Endodermal cell (in vitro differentiated cells): ENCODE results near the gene ITGA8. TPM values are rescaled to one million over a fixed set of nuclear protein-coding genes. Genes with fewer than 3 reads are reported as not detected.
A peak's percentile ranks its signal among the peaks of the same experiment; 100 is the strongest.

Source experiments
- DNase-seq: peaks from one replicate; pipeline ENCODE4 v3.0.0-alpha.2; 2017
- H3K27ac ChIP-seq: 2 replicates; pipeline ENCODE4 v1.5.1; 2013; ENCODE audit warnings: mild to moderate bottlenecking, low read depth, low read length, moderate library complexity
- H3K27me3 ChIP-seq: 2 replicates; pipeline ENCODE4 v1.6.1; 2013; ENCODE audit warnings: mild to moderate bottlenecking, low read length, moderate library complexity; ENCODE audit not compliant: insufficient read depth, control insufficient read depth, poor library complexity, severe bottlenecking
- H3K36me3 ChIP-seq: 2 replicates; pipeline ENCODE4 v1.7.0; 2013; ENCODE audit warnings: mild to moderate bottlenecking, low read length, moderate library complexity; ENCODE audit not compliant: control insufficient read depth, insufficient read depth
- H3K4me1 ChIP-seq: one replicate; pipeline ENCODE4 v1.7.0; 2013; ENCODE audit warnings: low read length; ENCODE audit not compliant: control insufficient read depth, insufficient read depth
- H3K4me3 ChIP-seq: 2 replicates; pipeline ENCODE4 v1.5.1; 2013; ENCODE audit warnings: mild to moderate bottlenecking, low read length, moderate library complexity
- H3K9ac ChIP-seq: 2 replicates; pipeline ENCODE4 v1.6.1; 2013; ENCODE audit warnings: mild to moderate bottlenecking, low read length, moderate library complexity; ENCODE audit not compliant: poor library complexity, severe bottlenecking; ENCODE audit errors: extremely low read depth
- H3K9me3 ChIP-seq: 2 replicates; pipeline ENCODE4 v1.6.1; 2013; ENCODE audit warnings: mild to moderate bottlenecking, low read length, moderate library complexity; ENCODE audit not compliant: control insufficient read depth
- H3K27ac Mint-ChIP-seq: 2 replicates; pipeline ENCODE4 v1.8.0; 2020; ENCODE audit warnings: mixed read lengths
- H3K27me3 Mint-ChIP-seq: 2 replicates; pipeline ENCODE4 v1.8.0; 2021; ENCODE audit warnings: mild to moderate bottlenecking, mixed read lengths; ENCODE audit not compliant: insufficient read depth
- H3K36me3 Mint-ChIP-seq: 2 replicates; pipeline ENCODE4 v1.8.0; 2020; ENCODE audit warnings: low read depth, mixed read lengths
- H3K4me1 Mint-ChIP-seq: 2 replicates; pipeline ENCODE4 v1.8.0; 2020; ENCODE audit warnings: mixed read lengths
- H3K4me3 Mint-ChIP-seq: 2 replicates; pipeline ENCODE4 v1.8.0; 2020; ENCODE audit warnings: mild to moderate bottlenecking, moderate library complexity, mixed read lengths
- H3K9me3 Mint-ChIP-seq: 2 replicates; pipeline ENCODE4 v1.8.0; 2020; ENCODE audit warnings: mild to moderate bottlenecking, mixed read lengths
- WGBS, 2 experiments: methylation state at CpG; one replicate each; pipeline versions ENCODE4 v1.1.5 to v1.1.7; 2013; ENCODE audit warnings: missing lambda C conversion rate in 2 of 2, mixed read lengths in 1 of 2; ENCODE audit not compliant: insufficient coverage in 1 of 2, insufficient read length in 1 of 2; 5-methylcytosine and 5-hydroxymethylcytosine counted together
- total RNA-seq, 2 donors: library from RNA; stranded (reverse); fragmentation: NEBNext Ultra II Directional in 1 of 2; extraction: Animal tissue kit (Norgen Biotek cat#: 25700) in 1 of 2; gene quantifications; 2 replicates in 1 of 2; 3 replicates in 1 of 2; pipeline ENCODE4 v1.2.1, GENCODE V29; 2021
- TF ChIP-seq, protein P1 (sequence below): fragments of 200-600 bp; sonication (generic); conservative IDR thresholded peaks from 2 replicates; pipeline ENCODE4 v1.5.0; 2021; ENCODE audit warnings: antibody characterized with exemption, mild to moderate bottlenecking

ITGA8 gene
- total RNA-seq, 2 donors from 2014 or later: 0.24 to 0.40 TPM

DNA sequence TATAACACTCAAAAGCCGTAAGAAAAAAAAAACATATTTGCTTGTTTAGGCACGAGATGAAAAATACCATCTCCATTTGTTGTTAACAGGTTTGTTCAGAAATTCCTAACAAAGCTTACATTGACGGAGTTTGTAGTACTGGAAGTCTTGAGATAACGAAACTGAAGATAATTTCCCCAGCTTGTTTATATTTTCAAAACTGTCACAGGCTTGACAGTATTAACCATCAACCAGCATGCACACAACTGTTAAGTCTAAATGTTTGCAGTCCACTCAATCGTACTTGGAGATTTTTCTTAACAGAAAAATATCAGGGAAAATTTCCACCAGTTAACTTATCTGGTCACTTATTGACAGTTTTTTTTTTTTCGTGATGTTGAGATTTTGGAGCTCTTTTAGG lies 68.5 kb downstream of the ITGA8 start:
- H3K9me3 ChIP-seq: no peaks in the 10 kb centered on the region
- no peaks in the 10 kb centered on the region for H3K27me3 ChIP-seq
- Mint-ChIP-seq H3K4me1 (peaks cover 7% of the 10 kb centered on the region), H3K36me3 (no peaks in the 10 kb centered on the region), H3K27ac (peak overlapping the region; percentile 53), H3K27me3 (no peaks in the 10 kb centered on the region), H3K4me3 (no peak overlapping the region), H3K9me3 (no peaks in the 10 kb centered on the region)
- no peak overlapping the region for H3K9ac ChIP-seq
- no peak for DNase-seq
- no peaks in the 10 kb centered on the region for H3K4me1 ChIP-seq
- TF ChIP-seq, protein P1, sequence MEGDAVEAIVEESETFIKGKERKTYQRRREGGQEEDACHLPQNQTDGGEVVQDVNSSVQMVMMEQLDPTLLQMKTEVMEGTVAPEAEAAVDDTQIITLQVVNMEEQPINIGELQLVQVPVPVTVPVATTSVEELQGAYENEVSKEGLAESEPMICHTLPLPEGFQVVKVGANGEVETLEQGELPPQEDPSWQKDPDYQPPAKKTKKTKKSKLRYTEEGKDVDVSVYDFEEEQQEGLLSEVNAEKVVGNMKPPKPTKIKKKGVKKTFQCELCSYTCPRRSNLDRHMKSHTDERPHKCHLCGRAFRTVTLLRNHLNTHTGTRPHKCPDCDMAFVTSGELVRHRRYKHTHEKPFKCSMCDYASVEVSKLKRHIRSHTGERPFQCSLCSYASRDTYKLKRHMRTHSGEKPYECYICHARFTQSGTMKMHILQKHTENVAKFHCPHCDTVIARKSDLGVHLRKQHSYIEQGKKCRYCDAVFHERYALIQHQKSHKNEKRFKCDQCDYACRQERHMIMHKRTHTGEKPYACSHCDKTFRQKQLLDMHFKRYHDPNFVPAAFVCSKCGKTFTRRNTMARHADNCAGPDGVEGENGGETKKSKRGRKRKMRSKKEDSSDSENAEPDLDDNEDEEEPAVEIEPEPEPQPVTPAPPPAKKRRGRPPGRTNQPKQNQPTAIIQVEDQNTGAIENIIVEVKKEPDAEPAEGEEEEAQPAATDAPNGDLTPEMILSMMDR: no peak
- WGBS, 2 experiments: 88 to 97% methylated on average over 5 to 6 of the region's 6 CpGs
- H3K4me3 ChIP-seq: no peak overlapping the region
- no peak overlapping the region for H3K27ac ChIP-seq
- H3K36me3 ChIP-seq: no peaks in the 10 kb centered on the region

DNA sequence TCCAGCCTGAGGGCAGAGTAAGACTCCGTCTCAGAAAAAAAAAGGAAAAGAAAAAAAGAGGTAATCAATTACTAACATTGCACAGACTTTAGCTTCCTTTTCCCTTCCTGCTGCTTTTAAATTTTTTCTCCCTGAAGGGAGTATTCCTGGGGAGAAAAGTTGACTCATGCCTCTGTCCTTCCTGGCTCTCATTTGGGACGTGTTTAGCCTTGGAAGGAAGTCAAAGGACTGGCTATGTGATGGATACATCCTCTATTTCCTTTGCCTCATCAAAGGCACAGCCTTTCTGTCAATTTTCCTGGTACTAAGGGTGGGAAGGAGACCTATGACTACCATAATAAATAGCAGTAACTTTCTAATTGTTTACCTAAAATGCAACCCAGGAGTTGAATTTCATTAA lies 77.6 kb downstream of the ITGA8 start:
- Histone ChIP-seq H3K27ac (no peak overlapping the region), H3K4me1 (peaks cover 3% of the 10 kb centered on the region), H3K36me3 (no peaks in the 10 kb centered on the region), H3K9me3 (no peaks in the 10 kb centered on the region), H3K27me3 (peaks cover 19% of the 10 kb centered on the region), H3K4me3 (no peak overlapping the region), H3K9ac (no peak overlapping the region)
- H3K9me3 Mint-ChIP-seq: no peaks in the 10 kb centered on the region
- no peak for DNase-seq
- TF ChIP-seq, protein P1: no peak
- H3K27ac Mint-ChIP-seq: no peak overlapping the region
- H3K4me1 Mint-ChIP-seq: peaks cover 8% of the 10 kb centered on the region
- 67 to 75% methylated on average over 1 to 2 of the region's 2 CpGs for WGBS, 2 experiments
- H3K36me3 Mint-ChIP-seq: no peaks in the 10 kb centered on the region
- H3K27me3 Mint-ChIP-seq: no peaks in the 10 kb centered on the region
- H3K4me3 Mint-ChIP-seq: no peak overlapping the region

DNA sequence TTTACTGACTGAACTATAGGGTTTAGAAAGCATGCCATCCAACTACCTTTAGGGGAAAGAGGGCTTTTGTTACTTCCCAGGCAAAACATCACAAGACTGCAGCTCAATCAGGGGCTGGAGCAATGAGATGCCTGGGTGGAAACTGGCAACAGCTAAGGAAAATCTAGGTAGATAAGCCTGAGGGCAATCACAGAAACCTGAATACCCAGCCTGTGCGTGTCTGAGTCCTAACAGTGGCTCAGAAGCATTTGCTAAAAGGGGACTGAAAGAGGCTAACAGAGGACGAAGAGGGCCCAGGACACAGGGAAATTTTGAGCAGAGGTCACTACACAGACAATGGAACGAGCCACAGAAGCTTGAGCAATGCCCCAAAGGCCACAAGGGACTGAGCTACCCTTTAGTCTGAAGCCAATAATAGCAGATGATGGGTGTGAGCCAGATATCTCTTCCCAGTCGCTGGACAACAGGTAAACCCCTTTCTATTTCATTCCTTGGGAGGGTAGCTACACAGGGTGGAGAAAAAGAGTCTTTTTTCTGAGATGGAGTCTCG lies 79.1 kb downstream of the ITGA8 start:
- H3K4me3 ChIP-seq: no peak overlapping the region
- H3K4me1 Mint-ChIP-seq: peaks cover 14% of the 10 kb centered on the region
- no peak overlapping the region for H3K4me3 Mint-ChIP-seq
- H3K9me3 Mint-ChIP-seq: no peaks in the 10 kb centered on the region
- no peaks in the 10 kb centered on the region for H3K36me3 Mint-ChIP-seq
- H3K36me3 ChIP-seq: no peaks in the 10 kb centered on the region
- 91 to 94% methylated on average over 4 to 5 of the region's 5 CpGs for WGBS, 2 experiments
- TF ChIP-seq, protein P1: no peak
- H3K9me3 ChIP-seq: no peaks in the 10 kb centered on the region
- peaks cover 3% of the 10 kb centered on the region for H3K4me1 ChIP-seq
- H3K9ac ChIP-seq: no peak overlapping the region
- DNase-seq: no peak
- H3K27ac Mint-ChIP-seq: no peak overlapping the region
- no peaks in the 10 kb centered on the region for H3K27me3 Mint-ChIP-seq
- H3K27me3 ChIP-seq: peaks cover 27% of the 10 kb centered on the region
- H3K27ac ChIP-seq: no peak overlapping the region
